ENCODE measurements around the gene AKAP1. TPM values are rescaled to one million over a fixed set of nuclear protein-coding genes. Genes with fewer than 3 reads are reported as not detected.

AKAP1 gene
- total and polyA plus RNA-seq, 2 of the 8 experiments (the other 6 are each of a cell fraction or from before 2014, with no cell fraction given): 120 to 156 TPM

DNA sequence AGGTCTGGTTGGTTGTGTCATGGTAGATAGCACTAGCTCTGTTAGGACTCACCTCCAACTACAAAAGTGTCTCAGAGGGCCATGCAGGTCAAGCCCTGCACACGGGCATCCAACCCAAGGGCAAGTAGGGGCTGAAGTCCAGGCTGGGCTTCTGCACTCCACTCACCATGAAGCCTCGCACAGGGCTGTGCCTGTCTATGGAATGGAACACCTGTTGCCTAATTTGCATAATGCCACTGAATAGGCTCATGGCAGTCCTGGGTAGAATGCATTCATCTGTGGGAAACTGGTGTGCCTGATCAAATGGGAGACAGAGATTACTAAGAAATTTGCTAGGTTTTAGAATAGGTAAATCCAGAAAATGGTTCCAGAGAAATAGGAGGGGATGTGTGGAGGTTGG, 8.0 kb upstream of the AKAP1 start:
- CTCF ChIA-PET (ENCODE audit: partially characterized antibody): interaction anchor here (0.9 to 1.3 kb wide), 3 partner anchors 9 to 67 kb away, joined by 3 to 7 read pairs (median 5); no protein-coding TSS in a partner anchor
- no peak overlapping the region for H4K5ac ChIP-seq (ENCODE audit: insufficient read length, low read depth, low read length)
- WGBS, 2 experiments (ENCODE audit: extremely low coverage in 1 of 2, insufficient coverage in 1 of 2, insufficient read length in 1 of 2, insufficient replicate concordance in 2 of 2, low coverage in 1 of 2, low lambda C conversion rate in 2 of 2, missing lambda C conversion rate in 1 of 2): 93% methylated on average over 2 of the region's 2 CpGs; no CpG with 5 or more reads in 1 of the 2 experiments
- no peaks in the 10 kb centered on the region for H3K9me3 ChIP-seq (ENCODE audit: insufficient read depth in 2 of 2, low read depth in 1 of 2, low read length in 1 of 2)
- H3K56ac ChIP-seq (replicated peaks; ENCODE audit: insufficient read length, low read depth, low read length): no peak overlapping the region
- no peak overlapping the region for H2BK5ac ChIP-seq (ENCODE audit: low read depth, low read length)
- H3K4me2 ChIP-seq (ENCODE audit: insufficient read depth in 1 of 2, low read depth in 2 of 2, low read length in 2 of 2): no peak overlapping the region
- no peak overlapping the region for H3K4ac ChIP-seq (replicated peaks; ENCODE audit: insufficient read length, low read depth, low read length)
- no peaks in the 10 kb centered on the region for H3K23me2 ChIP-seq (ENCODE audit: low read depth, low read length)
- H3K23ac ChIP-seq (ENCODE audit: insufficient read length): no peak overlapping the region
- POLR2A ChIA-PET (ENCODE audit: partially characterized antibody): interaction anchor here (2.6 kb wide), 1 partner anchor 7 kb away, joined by 10 read pairs; the partner anchor contains the start of gene AKAP1
- no peak overlapping the region for H3K14ac ChIP-seq (ENCODE audit: insufficient read length)
- no peak overlapping the region for H4K91ac ChIP-seq (replicated peaks; ENCODE audit: insufficient read length, low read length)
- H2BK20ac ChIP-seq (ENCODE audit: low read length): no peak overlapping the region
- H2AK5ac ChIP-seq (ENCODE audit: low read depth, low read length): no peak overlapping the region
- FAIRE-seq (no peak), DNase-seq (ENCODE audit: low read depth in 1 of 2, low spot score in 2 of 2) (no peak)
- H3K79me2 ChIP-seq (ENCODE audit: control insufficient read depth in 1 of 2, insufficient read depth in 2 of 2, low read length in 2 of 2): no peaks in the 10 kb centered on the region
- H3K36me3 ChIP-seq (ENCODE audit: control insufficient read depth in 2 of 4, insufficient read depth in 4 of 4, low read length in 3 of 4): no peaks in the 10 kb centered on the region
- H2BK15ac ChIP-seq (ENCODE audit: low read length): no peak overlapping the region
- H3K18ac ChIP-seq (ENCODE audit: extremely low read depth, low read length): no peak overlapping the region
- no peaks in the 10 kb centered on the region for H3K79me1 ChIP-seq (ENCODE audit: low read depth, low read length)
- no peak overlapping the region for H3K27ac ChIP-seq (ENCODE audit: low read depth, low read length)
- no peak overlapping the region for H2BK120ac ChIP-seq (replicated peaks; ENCODE audit: low read depth, low read length)
- no peaks in the 10 kb centered on the region for H3K27me3 ChIP-seq (replicated peaks in 1 of 4; ENCODE audit: control insufficient read depth in 3 of 4, extremely low read depth in 1 of 4, insufficient read depth in 3 of 4, low read length in 3 of 4)
- H3K4me3 ChIP-seq (ENCODE audit: extremely low read depth in 1 of 4, insufficient read depth in 2 of 4, low read depth in 3 of 4, low read length in 4 of 4): no peak overlapping the region
- H2AFZ ChIP-seq (ENCODE audit: low read length): no peak overlapping the region
- no peak overlapping the region for H2BK12ac ChIP-seq (ENCODE audit: low read depth, low read length)
- peaks cover 0 to 9% (median 5%) of the 10 kb centered on the region in 4 experiments; a peak in 4 of 7 replicates for H3K4me1 ChIP-seq (replicated peaks in 1 of 4; ENCODE audit: control insufficient read depth in 3 of 4, insufficient read depth in 4 of 4, low read length in 3 of 4)
- H4K20me1 ChIP-seq (replicated peaks in 1 of 2; ENCODE audit: control insufficient read depth in 1 of 2, insufficient read depth in 2 of 2, low read length in 2 of 2): no peaks in the 10 kb centered on the region
- no peak overlapping the region for H3K9ac ChIP-seq (replicated peaks in 1 of 4; ENCODE audit: extremely low read depth in 1 of 4, low read depth in 3 of 4, low read length in 3 of 4)
- no peak overlapping the region for H4K8ac ChIP-seq (ENCODE audit: extremely low read depth, insufficient read depth, low read length)
- no peak for TF ChIP-seq SRF (IDR thresholded peaks at IDR 0.05; ENCODE audit: low read depth, low read length)
- TF ChIP-seq TCF12 (IDR thresholded peaks at IDR 0.05; ENCODE audit: low read depth, low read length): no peak
- TF ChIP-seq NRF1 (IDR thresholded peaks at IDR 0.05; ENCODE audit: low read depth, low read length): no peak
- TF ChIP-seq TEAD4 (IDR thresholded peaks at IDR 0.05; ENCODE audit: low read depth, low read length): no peak

Measured in H1 (cell line).